ENCODE data around the gene ZNF827. TPM values are rescaled to one million over a fixed set of nuclear protein-coding genes. Genes with fewer than 3 reads are reported as not detected.

ZNF827 gene
- total RNA-seq, 1 experiment from 2014 or later = 9.8 TPM

- ChIA-PET POLR2A (ENCODE audit: unreplicated experiment) (interaction anchor here (0.5 to 0.6 kb wide), 3 partner anchors 49 to 206 kb away, joined by 3 to 4 read pairs (median 3); partner anchors contain the start of gene ZNF827), CTCF (no interaction called here)
- H3K27ac ChIP-seq (ENCODE audit: low read length) = peak overlapping the region; percentile 94
- H3K4me1 ChIP-seq (ENCODE audit: insufficient read depth, low read length) = peaks cover 51% of the 10 kb centered on the region
- intact Hi-C loops (cut with micrococcal nuclease) = loop anchor here (10.0 kb wide), 2 partner anchors 112 to 548 kb away; partner anchors contain the start of gene OTUD4
- H3K9me3 ChIP-seq (ENCODE audit: low read length) = no peaks in the 10 kb centered on the region
- TF ChIP-seq CTCF (conservative IDR thresholded peaks at IDR 0.05; ENCODE audit: low read depth, low read length) = no peak
- no peak for TF ChIP-seq EZH2phosphoT487 (IDR thresholded peaks at IDR 0.05; ENCODE audit: borderline replicate concordance, low read length)
- TF ChIP-seq EZH2 (IDR thresholded peaks at IDR 0.05; ENCODE audit: low read length, unreplicated experiment) = no peak
- H4K20me1 ChIP-seq (ENCODE audit: low read length) = no peaks in the 10 kb centered on the region
- H3F3A ChIP-seq (ENCODE audit: low read length, unreplicated experiment) = peaks cover 10% of the 10 kb centered on the region
- no peaks in the 10 kb centered on the region for H3K9me2 ChIP-seq (replicated peaks; ENCODE audit: low read length)
- peak overlapping the region; percentile 81 for H3K4me2 ChIP-seq (ENCODE audit: low read length)
- H3K27me3 ChIP-seq (ENCODE audit: low read length) = no peaks in the 10 kb centered on the region
- H3K4me3 ChIP-seq (ENCODE audit: low read length) = peak overlapping the region; percentile 68
- peak overlapping the region; percentile 75 for H3K9ac ChIP-seq (ENCODE audit: low read length)
- ATAC-seq = peak; percentile 65
- no TSS peak for BruUV-seq (replicated peaks)
- peak; percentile 95 for DNase-seq
- no peaks in the 10 kb centered on the region for H3K79me2 ChIP-seq (ENCODE audit: low read length)
- peak overlapping the region; percentile 84 for H2AFZ ChIP-seq (ENCODE audit: low read length)
- H3K36me3 ChIP-seq (ENCODE audit: low read depth, low read length) = no peaks in the 10 kb centered on the region
These were observed 205.4 kb downstream of the ZNF827 start for GRCh38 chr4:145732895-145733880.

GRCh38 chr4:145732001-145732815 lies 206.4 kb downstream of the ZNF827 start:
- Histone ChIP-seq H3K9me2 (replicated peaks; ENCODE audit: low read length) (no peaks in the 10 kb centered on the region), H3K9ac (ENCODE audit: low read length) (peak overlapping the region; percentile 72), H3K9me3 (ENCODE audit: low read length) (no peaks in the 10 kb centered on the region), H3K36me3 (ENCODE audit: low read depth, low read length) (no peaks in the 10 kb centered on the region), H2AFZ (ENCODE audit: low read length) (peak overlapping the region; percentile 75), H4K20me1 (ENCODE audit: low read length) (no peaks in the 10 kb centered on the region), H3K4me2 (ENCODE audit: low read length) (peak overlapping the region; percentile 81), H3K4me1 (ENCODE audit: insufficient read depth, low read length) (peaks cover 51% of the 10 kb centered on the region), H3K79me2 (ENCODE audit: low read length) (no peaks in the 10 kb centered on the region), H3F3A (ENCODE audit: low read length, unreplicated experiment) (peaks cover 10% of the 10 kb centered on the region), H3K27me3 (ENCODE audit: low read length) (no peaks in the 10 kb centered on the region), H3K27ac (ENCODE audit: low read length) (peak overlapping the region; percentile 61), H3K4me3 (ENCODE audit: low read length) (peak overlapping the region; percentile 66)
- BruUV-seq (replicated peaks) = TSS peak; percentile 20
- DNase-seq = peak; percentile 15
- ATAC-seq = no peak
- CTCF ChIA-PET = no interaction called here
- intact Hi-C loops (cut with micrococcal nuclease) = loop anchor here (10.0 kb wide), 2 partner anchors 113 to 547 kb away; partner anchors contain the start of gene OTUD4
- POLR2A ChIA-PET (ENCODE audit: unreplicated experiment) = interaction anchor here (0.5 to 0.6 kb wide), 3 partner anchors 50 to 207 kb away, joined by 3 to 4 read pairs (median 3); partner anchors contain the start of gene ZNF827
- TF ChIP-seq EZH2phosphoT487 (IDR thresholded peaks at IDR 0.05; ENCODE audit: borderline replicate concordance, low read length) (no peak), CTCF (conservative IDR thresholded peaks at IDR 0.05; ENCODE audit: low read depth, low read length) (no peak), EZH2 (IDR thresholded peaks at IDR 0.05; ENCODE audit: low read length, unreplicated experiment) (no peak)

All from PC-3 (cell line).